A673 (cell line): Measurements from ENCODE around the gene GABRB1.

Experiments
- EZH2 ChIP-seq: fragments of 200-600 bp; sonication (generic); IDR thresholded peaks from 2 replicates; pipeline ENCODE4 v1.6.1; 2017; ENCODE audit warnings: borderline replicate concordance, low read depth, mild to moderate bottlenecking, mixed read lengths, antibody characterized with exemption, low read length; ENCODE audit not compliant: poor library complexity, severe bottlenecking
- TF ChIP-seq, protein P1 (sequence below): fragments of 300-800, 200-600 bp; sonication (generic); conservative IDR thresholded peaks from 2 replicates; pipeline ENCODE4 v1.5.1; 2017; ENCODE audit warnings: low read depth, mild to moderate bottlenecking, antibody characterized with exemption, low read length, moderate library complexity, mixed read lengths

DNA sequence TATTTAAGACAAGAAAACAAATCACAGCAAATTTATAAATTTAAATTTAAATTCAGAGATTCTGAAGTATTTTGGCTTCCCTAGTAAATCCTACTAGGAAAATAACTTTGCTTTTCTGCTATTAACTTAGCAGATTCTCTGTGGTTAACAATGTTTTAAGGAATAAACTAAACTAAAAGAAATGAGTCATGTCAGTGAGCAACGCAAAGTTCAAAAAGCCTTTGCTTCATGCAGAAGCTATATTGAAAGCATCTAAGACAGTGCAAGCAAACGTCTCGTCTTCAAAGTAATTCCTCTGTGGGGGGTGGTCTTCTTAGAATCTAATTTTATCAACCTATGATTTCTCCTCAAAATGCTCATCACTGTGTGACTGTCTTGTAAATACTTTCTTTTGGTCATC is 30.1 kb downstream of the GABRB1 start:
- TF ChIP-seq, protein P1, sequence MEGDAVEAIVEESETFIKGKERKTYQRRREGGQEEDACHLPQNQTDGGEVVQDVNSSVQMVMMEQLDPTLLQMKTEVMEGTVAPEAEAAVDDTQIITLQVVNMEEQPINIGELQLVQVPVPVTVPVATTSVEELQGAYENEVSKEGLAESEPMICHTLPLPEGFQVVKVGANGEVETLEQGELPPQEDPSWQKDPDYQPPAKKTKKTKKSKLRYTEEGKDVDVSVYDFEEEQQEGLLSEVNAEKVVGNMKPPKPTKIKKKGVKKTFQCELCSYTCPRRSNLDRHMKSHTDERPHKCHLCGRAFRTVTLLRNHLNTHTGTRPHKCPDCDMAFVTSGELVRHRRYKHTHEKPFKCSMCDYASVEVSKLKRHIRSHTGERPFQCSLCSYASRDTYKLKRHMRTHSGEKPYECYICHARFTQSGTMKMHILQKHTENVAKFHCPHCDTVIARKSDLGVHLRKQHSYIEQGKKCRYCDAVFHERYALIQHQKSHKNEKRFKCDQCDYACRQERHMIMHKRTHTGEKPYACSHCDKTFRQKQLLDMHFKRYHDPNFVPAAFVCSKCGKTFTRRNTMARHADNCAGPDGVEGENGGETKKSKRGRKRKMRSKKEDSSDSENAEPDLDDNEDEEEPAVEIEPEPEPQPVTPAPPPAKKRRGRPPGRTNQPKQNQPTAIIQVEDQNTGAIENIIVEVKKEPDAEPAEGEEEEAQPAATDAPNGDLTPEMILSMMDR = no peak
- no peak for TF ChIP-seq EZH2
